Neural cell (in vitro differentiated cells): ENCODE results near the gene KLHL30.

Experiments used
- EP300 ChIP-seq: fragments of 450-650 bp; conservative IDR thresholded peaks from 2 replicates; pipeline ENCODE4 v1.6.1; 2014; ENCODE audit warnings: antibody characterized with exemption, mild to moderate bottlenecking, moderate library complexity; ENCODE audit not compliant: poor library complexity, severe bottlenecking
- EZH2 ChIP-seq: fragments of 200-600, 300-800 bp; shearing (Covaris generic), sonication (generic); IDR thresholded peaks from 2 replicates; pipeline ENCODE4 v1.6.1; 2014; ENCODE audit warnings: antibody characterized with exemption, low read length, borderline replicate concordance, mild to moderate bottlenecking; ENCODE audit not compliant: insufficient read depth, poor library complexity, severe bottlenecking
- MXI1 ChIP-seq: fragments of 450-650 bp; conservative IDR thresholded peaks from 2 replicates; pipeline ENCODE4 v1.6.1; 2014; ENCODE audit warnings: antibody characterized with exemption, mild to moderate bottlenecking; ENCODE audit not compliant: poor library complexity, severe bottlenecking
- POLR2AphosphoS5 ChIP-seq: IDR thresholded peaks from 2 replicates; pipeline ENCODE4 v1.6.1; 2012
- RAD21 ChIP-seq: fragments of 450-650 bp; conservative IDR thresholded peaks from 2 replicates; pipeline ENCODE4 v1.6.1; 2014; ENCODE audit warnings: antibody characterized with exemption, mild to moderate bottlenecking, moderate library complexity
- SMC3 ChIP-seq: fragments of 450-650 bp; conservative IDR thresholded peaks from 2 replicates; pipeline ENCODE4 v1.6.1; 2014; ENCODE audit warnings: antibody characterized with exemption, mild to moderate bottlenecking, moderate library complexity; ENCODE audit not compliant: poor library complexity
- TAF1 ChIP-seq: IDR thresholded peaks from 2 replicates; pipeline ENCODE4 v1.6.1; 2012; ENCODE audit warnings: low read depth
- TF ChIP-seq, protein P1 (sequence below): fragments of 450-650 bp; IDR thresholded peaks from 2 replicates; pipeline ENCODE4 v1.5.1; 2014; ENCODE audit warnings: antibody characterized with exemption, mild to moderate bottlenecking, moderate library complexity; ENCODE audit not compliant: poor library complexity, severe bottlenecking
- TF ChIP-seq, protein P2 (sequence below): IDR thresholded peaks from 2 replicates; pipeline ENCODE4 v1.6.1; 2012; ENCODE audit warnings: borderline replicate concordance

DNA sequence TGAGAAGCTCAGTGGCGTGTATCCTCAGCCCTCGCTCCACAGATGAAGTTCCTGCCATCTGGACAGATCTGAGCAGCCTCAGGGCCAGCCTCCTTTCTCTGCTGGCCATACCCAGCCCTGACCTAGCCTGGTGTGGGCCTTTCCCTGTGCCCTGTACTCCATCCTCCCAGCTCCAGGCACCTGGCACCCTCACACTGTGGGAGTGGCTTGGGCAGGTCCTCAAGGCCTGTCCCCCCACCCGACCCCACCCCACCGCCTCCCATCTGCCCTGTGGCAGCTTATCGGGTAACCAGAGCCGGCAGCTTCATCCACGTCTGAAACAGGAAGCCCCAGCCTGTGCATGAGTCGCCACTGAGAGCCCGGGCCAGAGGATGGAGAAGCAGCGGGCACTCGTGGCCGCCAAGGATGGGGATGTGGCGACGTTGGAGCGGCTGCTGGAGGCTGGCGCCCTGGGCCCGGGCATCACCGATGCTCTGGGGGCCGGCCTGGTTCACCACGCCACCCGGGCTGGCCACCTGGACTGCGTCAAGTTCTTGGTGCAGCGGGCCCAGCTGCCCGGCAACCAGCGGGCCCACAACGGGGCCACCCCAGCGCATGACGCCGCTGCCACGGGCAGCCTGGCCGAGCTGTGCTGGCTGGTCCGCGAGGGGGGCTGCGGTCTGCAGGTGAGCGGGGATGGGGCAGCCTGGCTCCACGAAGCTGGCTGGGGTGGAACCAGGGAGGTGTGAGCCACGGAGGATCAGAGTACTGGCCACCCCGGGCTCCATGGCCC, 38.2 kb upstream of the KLHL30 start, which contains the start of gene ESPNL:
- TF ChIP-seq MXI1 (no peak), EZH2 (no peak), RAD21 (no peak), TAF1 (no peak), EP300 (no peak), SMC3 (no peak), POLR2AphosphoS5 (no peak)
- TF ChIP-seq, protein P1, sequence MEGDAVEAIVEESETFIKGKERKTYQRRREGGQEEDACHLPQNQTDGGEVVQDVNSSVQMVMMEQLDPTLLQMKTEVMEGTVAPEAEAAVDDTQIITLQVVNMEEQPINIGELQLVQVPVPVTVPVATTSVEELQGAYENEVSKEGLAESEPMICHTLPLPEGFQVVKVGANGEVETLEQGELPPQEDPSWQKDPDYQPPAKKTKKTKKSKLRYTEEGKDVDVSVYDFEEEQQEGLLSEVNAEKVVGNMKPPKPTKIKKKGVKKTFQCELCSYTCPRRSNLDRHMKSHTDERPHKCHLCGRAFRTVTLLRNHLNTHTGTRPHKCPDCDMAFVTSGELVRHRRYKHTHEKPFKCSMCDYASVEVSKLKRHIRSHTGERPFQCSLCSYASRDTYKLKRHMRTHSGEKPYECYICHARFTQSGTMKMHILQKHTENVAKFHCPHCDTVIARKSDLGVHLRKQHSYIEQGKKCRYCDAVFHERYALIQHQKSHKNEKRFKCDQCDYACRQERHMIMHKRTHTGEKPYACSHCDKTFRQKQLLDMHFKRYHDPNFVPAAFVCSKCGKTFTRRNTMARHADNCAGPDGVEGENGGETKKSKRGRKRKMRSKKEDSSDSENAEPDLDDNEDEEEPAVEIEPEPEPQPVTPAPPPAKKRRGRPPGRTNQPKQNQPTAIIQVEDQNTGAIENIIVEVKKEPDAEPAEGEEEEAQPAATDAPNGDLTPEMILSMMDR = no peak
- TF ChIP-seq, protein P2, sequence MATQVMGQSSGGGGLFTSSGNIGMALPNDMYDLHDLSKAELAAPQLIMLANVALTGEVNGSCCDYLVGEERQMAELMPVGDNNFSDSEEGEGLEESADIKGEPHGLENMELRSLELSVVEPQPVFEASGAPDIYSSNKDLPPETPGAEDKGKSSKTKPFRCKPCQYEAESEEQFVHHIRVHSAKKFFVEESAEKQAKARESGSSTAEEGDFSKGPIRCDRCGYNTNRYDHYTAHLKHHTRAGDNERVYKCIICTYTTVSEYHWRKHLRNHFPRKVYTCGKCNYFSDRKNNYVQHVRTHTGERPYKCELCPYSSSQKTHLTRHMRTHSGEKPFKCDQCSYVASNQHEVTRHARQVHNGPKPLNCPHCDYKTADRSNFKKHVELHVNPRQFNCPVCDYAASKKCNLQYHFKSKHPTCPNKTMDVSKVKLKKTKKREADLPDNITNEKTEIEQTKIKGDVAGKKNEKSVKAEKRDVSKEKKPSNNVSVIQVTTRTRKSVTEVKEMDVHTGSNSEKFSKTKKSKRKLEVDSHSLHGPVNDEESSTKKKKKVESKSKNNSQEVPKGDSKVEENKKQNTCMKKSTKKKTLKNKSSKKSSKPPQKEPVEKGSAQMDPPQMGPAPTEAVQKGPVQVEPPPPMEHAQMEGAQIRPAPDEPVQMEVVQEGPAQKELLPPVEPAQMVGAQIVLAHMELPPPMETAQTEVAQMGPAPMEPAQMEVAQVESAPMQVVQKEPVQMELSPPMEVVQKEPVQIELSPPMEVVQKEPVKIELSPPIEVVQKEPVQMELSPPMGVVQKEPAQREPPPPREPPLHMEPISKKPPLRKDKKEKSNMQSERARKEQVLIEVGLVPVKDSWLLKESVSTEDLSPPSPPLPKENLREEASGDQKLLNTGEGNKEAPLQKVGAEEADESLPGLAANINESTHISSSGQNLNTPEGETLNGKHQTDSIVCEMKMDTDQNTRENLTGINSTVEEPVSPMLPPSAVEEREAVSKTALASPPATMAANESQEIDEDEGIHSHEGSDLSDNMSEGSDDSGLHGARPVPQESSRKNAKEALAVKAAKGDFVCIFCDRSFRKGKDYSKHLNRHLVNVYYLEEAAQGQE = no peak
